IPS-20b (cell line): Measurements from ENCODE around the gene IGFBP3.
"Not testable (repeated sequence)": the region's sequence is repeated elsewhere in the genome, so short reads cannot be mapped to it uniquely, and the experiment has no call there.

Experiments used
- H3K27ac ChIP-seq: one replicate; pipeline ENCODE4 v1.5.1; 2013; ENCODE audit warnings: low read length
- H3K27me3 ChIP-seq: 2 replicates; pipeline ENCODE4 v1.6.1; 2013; ENCODE audit warnings: mild to moderate bottlenecking, low read length, inconsistent platforms; ENCODE audit not compliant: insufficient read depth
- H3K36me3 ChIP-seq: 2 replicates; pipeline ENCODE4 v1.6.1; 2013; ENCODE audit warnings: low read depth, mild to moderate bottlenecking, inconsistent platforms, low read length, moderate library complexity; ENCODE audit not compliant: insufficient read depth
- H3K4me1 ChIP-seq: 2 replicates; pipeline ENCODE4 v1.6.1; 2013; ENCODE audit warnings: mild to moderate bottlenecking, control low read depth, inconsistent platforms, low read length, moderate library complexity; ENCODE audit not compliant: insufficient read depth
- H3K4me3 ChIP-seq: 2 replicates; pipeline ENCODE4 v1.5.1; 2013; ENCODE audit warnings: mild to moderate bottlenecking, low read length, inconsistent platforms
- H3K9ac ChIP-seq: 2 replicates; pipeline ENCODE4 v1.6.1; 2013; ENCODE audit warnings: low read depth, mild to moderate bottlenecking, inconsistent platforms, low read length, moderate library complexity
- H3K9me3 ChIP-seq: 2 replicates; pipeline ENCODE4 v1.6.1; 2013; ENCODE audit warnings: mild to moderate bottlenecking, low read depth, low read length, inconsistent platforms; ENCODE audit not compliant: insufficient read depth

Gene IGFBP3

GRCh38 chr7:45920502-45921380, at the start of gene IGFBP3:
Gene IGFBP3, minus strand, starts transcription at chr7:45921272. Its CDS starts 132 bp downstream, at chr7:45921140.
- Histone ChIP-seq H3K9me3 (peaks cover 3% of the 10 kb centered on the region; the same call in 1 of the 2 replicates), H3K4me1 (peaks cover 26% of the 10 kb centered on the region; the same call in 1 of the 2 replicates), H3K27me3 (peaks cover 77% of the 10 kb centered on the region), H3K27ac (no peak within 1 kb of the TSS), H3K4me3 (peak within 1 kb of the TSS; percentile 75), H3K9ac (peak within 1 kb of the TSS; percentile 14; the same call in 1 of the 2 replicates), H3K36me3 (peaks cover 10% of the 10 kb centered on the region)

GRCh38 chr7:45970454-45970853, 49.4 kb upstream of the IGFBP3 start:
- Histone ChIP-seq H3K9ac (no peak overlapping the region), H3K27me3 (no peaks in the 10 kb centered on the region), H3K4me1 (no peaks in the 10 kb centered on the region), H3K36me3 (no peaks in the 10 kb centered on the region), H3K9me3 (no peaks in the 10 kb centered on the region), H3K27ac (no peak overlapping the region), H3K4me3 (no peak overlapping the region)

GRCh38 chr7:45969940-45970339, 48.9 kb upstream of the IGFBP3 start:
- no peaks in the 10 kb centered on the region for H3K9me3 ChIP-seq
- H3K36me3 ChIP-seq, result no peaks in the 10 kb centered on the region
- no peaks in the 10 kb centered on the region for H3K4me1 ChIP-seq
- H3K4me3 ChIP-seq, result no peak overlapping the region
- no peaks in the 10 kb centered on the region for H3K27me3 ChIP-seq
- H3K9ac ChIP-seq, result no peak overlapping the region
- H3K27ac ChIP-seq, result no peak overlapping the region

GRCh38 chr7:45968856-45969541, 47.9 kb upstream of the IGFBP3 start:
- Histone ChIP-seq H3K36me3 (no peaks in the 10 kb centered on the region), H3K9me3 (no peaks in the 10 kb centered on the region), H3K4me1 (no peaks in the 10 kb centered on the region), H3K27ac (no peak overlapping the region), H3K27me3 (no peaks in the 10 kb centered on the region), H3K9ac (no peak overlapping the region), H3K4me3 (no peak overlapping the region)

GRCh38 chr7:45968312-45968711, 47.2 kb upstream of the IGFBP3 start:
- Histone ChIP-seq H3K27ac (no peak overlapping the region), H3K4me1 (no peaks in the 10 kb centered on the region), H3K9me3 (no peaks in the 10 kb centered on the region), H3K27me3 (no peaks in the 10 kb centered on the region), H3K36me3 (no peaks in the 10 kb centered on the region), H3K4me3 (no peak overlapping the region), H3K9ac (no peak overlapping the region)

GRCh38 chr7:45967591-45968157, 46.6 kb upstream of the IGFBP3 start:
- Histone ChIP-seq H3K27ac (no peak overlapping the region), H3K4me3 (no peak overlapping the region), H3K9me3 (no peaks in the 10 kb centered on the region), H3K36me3 (no peaks in the 10 kb centered on the region), H3K27me3 (no peaks in the 10 kb centered on the region), H3K4me1 (no peaks in the 10 kb centered on the region), H3K9ac (no peak overlapping the region)

GRCh38 chr7:45962861-45963260, 41.8 kb upstream of the IGFBP3 start:
- no peak overlapping the region for H3K9ac ChIP-seq
- no peaks in the 10 kb centered on the region for H3K9me3 ChIP-seq
- H3K27ac ChIP-seq, result no peak overlapping the region
- H3K4me3 ChIP-seq, result no peak overlapping the region
- H3K27me3 ChIP-seq, result no peaks in the 10 kb centered on the region
- no peaks in the 10 kb centered on the region for H3K4me1 ChIP-seq
- H3K36me3 ChIP-seq, result no peaks in the 10 kb centered on the region

- Histone ChIP-seq H3K27me3 (no peaks in the 10 kb centered on the region), H3K4me1 (no peaks in the 10 kb centered on the region), H3K27ac (no peak overlapping the region), H3K36me3 (no peaks in the 10 kb centered on the region), H3K9ac (no peak overlapping the region), H3K9me3 (peaks cover 12% of the 10 kb centered on the region), H3K4me3 (no peak overlapping the region)
Measured at GRCh38 chr7:45957721-45958120, 36.6 kb upstream of the IGFBP3 start.

GRCh38 chr7:45955286-45955685, 34.2 kb upstream of the IGFBP3 start:
- Histone ChIP-seq H3K4me3 (no peak overlapping the region), H3K27ac (no peak overlapping the region), H3K36me3 (no peaks in the 10 kb centered on the region), H3K4me1 (no peaks in the 10 kb centered on the region), H3K9ac (no peak overlapping the region), H3K27me3 (no peaks in the 10 kb centered on the region), H3K9me3 (peaks cover 12% of the 10 kb centered on the region)

- peaks cover 12% of the 10 kb centered on the region for H3K9me3 ChIP-seq
- not testable (repeated sequence) for H3K4me1 ChIP-seq, H3K27ac ChIP-seq, H3K4me3 ChIP-seq, H3K9ac ChIP-seq, H3K27me3 ChIP-seq, H3K36me3 ChIP-seq
Measured at GRCh38 chr7:45953055-45953454, 32.0 kb upstream of the IGFBP3 start.

GRCh38 chr7:45944058-45944457, 23.0 kb upstream of the IGFBP3 start:
- no peak overlapping the region for H3K9ac ChIP-seq
- no peak overlapping the region for H3K27ac ChIP-seq
- H3K36me3 ChIP-seq, result no peaks in the 10 kb centered on the region
- H3K4me3 ChIP-seq, result no peak overlapping the region
- H3K9me3 ChIP-seq, result no peaks in the 10 kb centered on the region
- H3K27me3 ChIP-seq, result no peaks in the 10 kb centered on the region
- H3K4me1 ChIP-seq, result no peaks in the 10 kb centered on the region
